GM23248 (cell line): ENCODE results near the gene HTR3A. TPM values are rescaled to one million over a fixed set of nuclear protein-coding genes. Genes with fewer than 3 reads are reported as not detected.

Source experiments
- DNase-seq: peaks from one replicate; pipeline ENCODE4 v3.0.0-alpha.2; 2015
- H2AFZ ChIP-seq: fragments of 200-600 bp; sonication (generic); 2 replicates; pipeline ENCODE4 v1.6.1; 2016; ENCODE audit warnings: antibody characterized with exemption
- H3F3A ChIP-seq: fragments of 200-600 bp; sonication (generic); 2 replicates; pipeline ENCODE4 v1.6.1; 2016; ENCODE audit warnings: mild to moderate bottlenecking, antibody characterized with exemption, mixed run types; ENCODE audit not compliant: insufficient read depth
- H3K27ac ChIP-seq: fragments of 200-600 bp; sonication (generic); 2 replicates; pipeline ENCODE4 v1.5.1; 2016; ENCODE audit warnings: mild to moderate bottlenecking
- H3K27me3 ChIP-seq: fragments of 200-600 bp; sonication (generic); replicated peaks from 2 replicates; pipeline ENCODE4 v1.6.1; 2016; ENCODE audit warnings: mild to moderate bottlenecking; ENCODE audit not compliant: insufficient read depth
- H3K36me3 ChIP-seq: fragments of 200-600 bp; sonication (generic); 2 replicates; pipeline ENCODE4 v1.6.1; 2016; ENCODE audit warnings: low read depth, mild to moderate bottlenecking
- H3K4me1 ChIP-seq: fragments of 200-600 bp; sonication (generic); 2 replicates; pipeline ENCODE4 v1.6.1; 2016; ENCODE audit warnings: mild to moderate bottlenecking; ENCODE audit not compliant: insufficient read depth
- H3K4me2 ChIP-seq: fragments of 200-600 bp; sonication (generic); one replicate; pipeline ENCODE4 v1.6.1; 2016; ENCODE audit warnings: mild to moderate bottlenecking; ENCODE audit not compliant: unreplicated experiment
- H3K4me3 ChIP-seq: fragments of 200-600 bp; sonication (generic); 2 replicates; pipeline ENCODE4 v1.5.1; 2016; ENCODE audit warnings: mild to moderate bottlenecking
- H3K79me2 ChIP-seq: fragments of 200-600 bp; sonication (generic); 2 replicates; pipeline ENCODE4 v1.6.1; 2016; ENCODE audit warnings: mild to moderate bottlenecking; ENCODE audit not compliant: insufficient read depth
- H3K9ac ChIP-seq: fragments of 200-600 bp; sonication (generic); 2 replicates; pipeline ENCODE4 v1.6.1; 2016; ENCODE audit warnings: mild to moderate bottlenecking
- H3K9me2 ChIP-seq: fragments of 200-600 bp; sonication (generic); 2 replicates; pipeline ENCODE4 v1.6.1; 2016; ENCODE audit warnings: mixed run types, mild to moderate bottlenecking, moderate library complexity; ENCODE audit not compliant: insufficient read depth
- H3K9me3 ChIP-seq: fragments of 200-600 bp; sonication (generic); one replicate; pipeline ENCODE4 v1.6.1; 2017; ENCODE audit warnings: low read depth
- H4K20me1 ChIP-seq: fragments of 200-600 bp; sonication (generic); 2 replicates; pipeline ENCODE4 v1.6.0; 2016; ENCODE audit not compliant: insufficient read depth
- EZH2 ChIP-seq: fragments of 200-600 bp; sonication (generic); IDR thresholded peaks from 2 replicates; pipeline ENCODE4 v1.6.1; 2018; ENCODE audit warnings: antibody characterized with exemption, mild to moderate bottlenecking; ENCODE audit not compliant: insufficient read depth, poor library complexity, severe bottlenecking
- EZH2phosphoT487 ChIP-seq: fragments of 200-600 bp; sonication (generic); IDR thresholded peaks from 2 replicates; pipeline ENCODE4 v1.6.1; 2018; ENCODE audit warnings: antibody characterized with exemption, moderate library complexity, mild to moderate bottlenecking, low read depth; ENCODE audit not compliant: insufficient read depth
- WGBS, 2 experiments: methylation state at CpG; one replicate each; pipeline ENCODE4 v1.1.6; 2015 to 2017; ENCODE audit warnings: low lambda C conversion rate in 2 of 2, low coverage in 1 of 2; ENCODE audit errors: missing lambda C conversion rate in 2 of 2; 5-methylcytosine and 5-hydroxymethylcytosine counted together
- in situ Hi-C: fragments of 300-500 bp; cut with MboI; formaldehyde crosslinking; loops from 2 replicates; pipeline ENCODE4 v1.15.0; 2020
- polyA plus RNA-seq: library from polyadenylated mRNA; unstranded; fragments of >200 nt; fragmentation: Nextera tagmentation; extraction: Ambion mirVana; gene quantifications from 2 replicates; pipeline ENCODE4 v1.2.1, GENCODE V29; 2016
- total RNA-seq: library from RNA; depleted of rRNA; stranded (reverse); fragments of >200 nt; shearing (Covaris generic); gene quantifications from 2 replicates; pipeline ENCODE4 v1.2.3, GENCODE V29; 2014

The HTR3A gene
- total and polyA plus RNA-seq, 2 experiments from 2014 or later, result not detected

DNA sequence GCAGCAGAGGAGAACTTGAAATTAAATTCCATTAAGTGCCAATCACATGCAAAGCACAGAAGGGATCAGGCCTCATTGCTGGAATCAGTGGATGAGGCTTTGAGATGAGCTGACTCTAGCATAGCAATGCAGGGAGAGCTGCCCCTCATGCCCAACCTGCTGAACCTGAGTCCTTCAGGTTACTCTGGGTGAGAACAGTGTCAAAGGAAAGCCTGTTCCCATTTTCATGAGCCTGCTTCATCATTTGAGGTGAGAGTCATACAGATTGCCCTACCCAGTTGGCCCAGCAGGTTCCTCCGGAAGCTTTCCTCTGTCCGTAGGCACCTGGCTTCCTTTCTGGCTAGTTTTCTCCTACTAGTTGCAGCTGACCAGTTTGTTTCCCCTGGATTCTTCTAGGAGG lies 58.7 kb downstream of the HTR3A start:
- H3K79me2 ChIP-seq, result no peaks in the 10 kb centered on the region
- H3K36me3 ChIP-seq, result no peaks in the 10 kb centered on the region
- no peak overlapping the region for H2AFZ ChIP-seq
- no peak overlapping the region for H3K27ac ChIP-seq
- WGBS, 2 experiments, result 41 to 42% methylated on average over 2 of the region's 2 CpGs
- H3K9me2 ChIP-seq, result no peaks in the 10 kb centered on the region
- no peaks in the 10 kb centered on the region for H3K9me3 ChIP-seq
- H3K27me3 ChIP-seq, result peaks cover 48% of the 10 kb centered on the region
- H3F3A ChIP-seq, result peaks cover 5% of the 10 kb centered on the region; the same call in 1 of the 2 replicates
- H3K4me2 ChIP-seq, result no peak overlapping the region
- H4K20me1 ChIP-seq, result no peaks in the 10 kb centered on the region
- DNase-seq, result no peak
- H3K9ac ChIP-seq, result no peak overlapping the region
- H3K4me3 ChIP-seq, result no peak overlapping the region
- in situ Hi-C loops, result no loop called here
- no peaks in the 10 kb centered on the region for H3K4me1 ChIP-seq
- no peak for TF ChIP-seq EZH2phosphoT487
- TF ChIP-seq EZH2, result no peak

DNA sequence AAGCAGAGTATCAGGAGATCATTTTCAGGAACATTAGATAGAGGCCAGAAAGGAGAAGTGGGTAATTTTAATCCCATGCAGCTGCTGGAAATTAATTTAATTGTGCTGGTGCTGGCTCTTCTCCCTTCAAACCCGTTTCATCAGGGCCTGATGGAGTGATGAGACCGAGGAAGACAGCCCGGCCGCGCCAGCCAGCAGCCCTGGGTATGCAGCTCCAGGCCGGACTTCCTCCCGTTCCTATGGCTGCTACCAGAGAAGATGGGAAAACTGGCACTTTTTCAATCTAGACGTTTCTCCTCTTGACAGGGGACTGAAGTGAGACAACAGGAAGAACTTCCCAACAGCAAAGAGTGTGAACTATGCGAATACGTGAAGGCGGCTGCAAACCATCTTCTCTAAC lies 60.0 kb downstream of the HTR3A start:
- H4K20me1 ChIP-seq, result no peaks in the 10 kb centered on the region
- no peaks in the 10 kb centered on the region for H3K79me2 ChIP-seq
- TF ChIP-seq EZH2 (no peak), EZH2phosphoT487 (no peak)
- no peak overlapping the region for H3K27ac ChIP-seq
- H3K9ac ChIP-seq, result no peak overlapping the region
- in situ Hi-C loops, result no loop called here
- no peak overlapping the region for H2AFZ ChIP-seq
- 74 to 76% methylated on average over 11 of the region's 11 CpGs for WGBS, 2 experiments
- no peaks in the 10 kb centered on the region for H3K9me3 ChIP-seq
- peaks cover 35% of the 10 kb centered on the region for H3K27me3 ChIP-seq
- DNase-seq, result no peak
- no peak overlapping the region for H3K4me2 ChIP-seq
- H3K4me1 ChIP-seq, result no peaks in the 10 kb centered on the region
- H3K36me3 ChIP-seq, result no peaks in the 10 kb centered on the region
- peaks cover 5% of the 10 kb centered on the region; the same call in 1 of the 2 replicates for H3F3A ChIP-seq
- no peak overlapping the region for H3K4me3 ChIP-seq
- no peaks in the 10 kb centered on the region for H3K9me2 ChIP-seq

DNA sequence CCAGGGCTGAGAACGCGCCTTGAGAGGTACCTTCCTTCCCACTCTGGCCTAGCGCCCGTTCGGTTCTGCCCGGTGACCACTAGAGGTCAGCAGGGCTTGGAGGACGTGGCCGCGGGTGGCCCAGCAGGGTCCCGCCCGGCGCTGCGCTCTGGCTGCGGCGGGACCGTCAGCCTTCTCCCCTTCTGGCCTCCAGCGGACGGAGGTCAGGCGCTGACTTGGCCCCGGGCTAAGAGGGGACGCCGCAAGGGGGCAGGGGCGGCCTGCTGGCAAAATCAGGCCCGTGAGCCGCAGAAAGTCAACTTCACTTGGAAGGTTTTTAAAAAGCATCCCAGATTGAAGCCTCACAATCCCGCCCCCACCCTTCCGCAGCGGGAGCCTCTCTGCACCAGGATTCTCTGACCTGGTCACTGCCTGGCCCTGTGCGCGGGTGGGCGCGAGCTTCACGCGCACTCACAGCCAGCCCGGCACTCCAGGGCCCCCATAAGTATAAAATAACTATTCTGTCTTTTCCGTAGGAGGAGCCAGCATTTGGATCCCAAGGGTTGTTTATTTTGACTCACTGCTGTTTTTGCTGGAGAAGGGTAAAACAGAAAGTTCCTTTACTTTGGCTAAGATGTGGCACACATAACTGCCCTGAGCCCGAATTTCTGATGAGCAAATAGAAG lies 61.4 kb downstream of the HTR3A start:
- 1 to 2% methylated on average over 34 to 37 of the region's 37 CpGs for WGBS, 2 experiments
- Histone ChIP-seq H3K4me1 (no peaks in the 10 kb centered on the region), H3K27ac (no peak overlapping the region), H4K20me1 (no peaks in the 10 kb centered on the region), H3K9ac (peak overlapping the region; percentile 55), H3F3A (peaks cover 5% of the 10 kb centered on the region; the same call in 1 of the 2 replicates), H3K4me3 (peak overlapping the region; percentile 73), H2AFZ (peak overlapping the region; percentile 77), H3K9me2 (no peaks in the 10 kb centered on the region), H3K27me3 (peaks cover 23% of the 10 kb centered on the region), H3K36me3 (no peaks in the 10 kb centered on the region), H3K9me3 (no peaks in the 10 kb centered on the region), H3K79me2 (no peaks in the 10 kb centered on the region), H3K4me2 (peak overlapping the region; percentile 95)
- DNase-seq, result peak; percentile 84
- no peak for TF ChIP-seq EZH2
- TF ChIP-seq EZH2phosphoT487, result no peak
- in situ Hi-C loops, result no loop called here

DNA sequence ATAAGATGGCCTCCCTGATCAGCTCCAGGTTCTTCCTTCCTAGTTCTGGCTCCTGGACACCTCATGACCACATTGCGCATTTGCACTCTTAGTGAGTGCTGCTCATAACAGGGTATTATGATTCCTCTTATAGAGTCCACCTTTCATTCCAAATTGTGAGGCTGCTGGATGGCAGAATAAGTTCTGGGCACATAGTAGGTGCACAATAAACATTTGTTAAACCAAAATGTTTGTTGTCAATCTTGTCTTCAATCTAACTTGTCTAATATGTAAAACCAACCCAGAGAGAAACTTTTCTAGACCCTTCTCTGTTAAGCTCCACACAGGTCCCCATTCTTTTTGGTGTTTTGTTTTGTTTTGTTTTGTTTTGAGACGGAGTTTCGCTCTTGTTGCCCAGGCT lies 62.0 kb downstream of the HTR3A start:
- H3K4me3 ChIP-seq, result peak overlapping the region; percentile 73; the same call in 1 of the 2 replicates
- in situ Hi-C loops, result no loop called here
- WGBS, 2 experiments, result 95 to 96% methylated on average over 3 of the region's 3 CpGs
- H3K9ac ChIP-seq, result no peak overlapping the region
- H2AFZ ChIP-seq, result peak overlapping the region; percentile 77; the same call in 1 of the 2 replicates
- peak overlapping the region; percentile 95 for H3K4me2 ChIP-seq
- H3K36me3 ChIP-seq, result no peaks in the 10 kb centered on the region
- TF ChIP-seq EZH2phosphoT487 (no peak), EZH2 (no peak)
- H3K9me2 ChIP-seq, result no peaks in the 10 kb centered on the region
- no peaks in the 10 kb centered on the region for H3K79me2 ChIP-seq
- H3K4me1 ChIP-seq, result no peaks in the 10 kb centered on the region
- no peak for DNase-seq
- H3F3A ChIP-seq, result peaks cover 5% of the 10 kb centered on the region; the same call in 1 of the 2 replicates
- no peaks in the 10 kb centered on the region for H3K9me3 ChIP-seq
- H3K27me3 ChIP-seq, result peaks cover 17% of the 10 kb centered on the region
- no peak overlapping the region for H3K27ac ChIP-seq
- H4K20me1 ChIP-seq, result no peaks in the 10 kb centered on the region
